Esophagus squamous epithelium (tissue), 5 donors: ENCODE results near the gene SH2D1A. TPM values are rescaled to one million over a fixed set of nuclear protein-coding genes. Genes with fewer than 3 reads are reported as not detected.
A peak's percentile ranks its signal among the peaks of the same experiment; 100 is the strongest.
"Not testable (repeated sequence)": the region's sequence is repeated elsewhere in the genome, so short reads cannot be mapped to it uniquely, and the experiment has no call there.

Source experiments
- DNase-seq: peaks from one replicate; lab custom pipeline; 2025; lab: John Stamatoyannopoulos, UW
- H3K27ac ChIP-seq, 4 donors: fragments of 200-600 bp; sonication (generic); one replicate each; pipeline ENCODE4 v1.5.1; 2016 to 2019; ENCODE audit warnings: mild to moderate bottlenecking in 1 of 4
- H3K27me3 ChIP-seq, 4 donors: fragments of 200-600 bp; sonication (generic); 1 replicate in 3 of 4; 2 replicates in 1 of 4; pipeline versions ENCODE4 v1.5.1 to v1.6.0; 2017 to 2021; ENCODE audit warnings: antibody characterized with exemption in 1 of 4
- H3K36me3 ChIP-seq, 3 donors: fragments of 200-600 bp; sonication (generic); one replicate each; pipeline ENCODE4 v1.5.1; 2016 to 2019
- H3K4me1 ChIP-seq, 3 donors: fragments of 200-600 bp; sonication (generic); one replicate each; pipeline ENCODE4 v1.5.1; 2017 to 2019
- H3K4me3 ChIP-seq, 4 donors: fragments of 200-600 bp; sonication (generic); 1 replicate in 3 of 4; 2 replicates in 1 of 4; pipeline ENCODE4 v1.5.1; 2016 to 2019; ENCODE audit warnings: mild to moderate bottlenecking in 2 of 4, moderate library complexity in 1 of 4
- H3K9me3 ChIP-seq, 3 donors: fragments of 200-600 bp; sonication (generic); one replicate each; pipeline ENCODE4 v1.5.1; 2016 to 2019
- POLR2A ChIP-seq, 4 donors: fragments of 450-650 bp; IDR thresholded peaks; one replicate each; pipeline ENCODE4 v1.6.1; 2017; ENCODE audit warnings: antibody characterized with exemption in 4 of 4, mild to moderate bottlenecking in 4 of 4, moderate library complexity in 3 of 4
- WGBS, 2 donors: methylation state at CpG; one replicate each; pipeline ENCODE4 v1.1.5; 2018; 5-methylcytosine and 5-hydroxymethylcytosine counted together
- intact Hi-C: fragments of 100-400 bp; cut with DNase I; formaldehyde crosslinking; loops from one replicate; pipeline ENCODE4 v1.15.0; 2022
- total RNA-seq, 4 donors: library from RNA; depleted of rRNA; stranded (reverse); fragments of >200 nt; gene quantifications; one replicate each; pipeline ENCODE4 v1.1.0, GENCODE V29; 2016
- TF ChIP-seq, protein P1 (sequence below), 6 experiments: fragments of 450-650 bp in 4 of 6; fragments of 200-600 bp in 2 of 6; sonication (generic) in 2 of 6; IDR thresholded peaks; one replicate each; pipeline ENCODE4 v1.5.1; 2016 to 2019; ENCODE audit warnings: antibody characterized with exemption in 6 of 6, mild to moderate bottlenecking in 4 of 6, moderate library complexity in 4 of 6
- donor health status: DM: yes; HTN: yes; CAD: no.

SH2D1A gene
- total RNA-seq = 1 to 10 TPM in 2 of 4 donors, under 1 TPM in 1, not detected in 1; 0.53 to 2.1 (median 1.4) TPM

DNA sequence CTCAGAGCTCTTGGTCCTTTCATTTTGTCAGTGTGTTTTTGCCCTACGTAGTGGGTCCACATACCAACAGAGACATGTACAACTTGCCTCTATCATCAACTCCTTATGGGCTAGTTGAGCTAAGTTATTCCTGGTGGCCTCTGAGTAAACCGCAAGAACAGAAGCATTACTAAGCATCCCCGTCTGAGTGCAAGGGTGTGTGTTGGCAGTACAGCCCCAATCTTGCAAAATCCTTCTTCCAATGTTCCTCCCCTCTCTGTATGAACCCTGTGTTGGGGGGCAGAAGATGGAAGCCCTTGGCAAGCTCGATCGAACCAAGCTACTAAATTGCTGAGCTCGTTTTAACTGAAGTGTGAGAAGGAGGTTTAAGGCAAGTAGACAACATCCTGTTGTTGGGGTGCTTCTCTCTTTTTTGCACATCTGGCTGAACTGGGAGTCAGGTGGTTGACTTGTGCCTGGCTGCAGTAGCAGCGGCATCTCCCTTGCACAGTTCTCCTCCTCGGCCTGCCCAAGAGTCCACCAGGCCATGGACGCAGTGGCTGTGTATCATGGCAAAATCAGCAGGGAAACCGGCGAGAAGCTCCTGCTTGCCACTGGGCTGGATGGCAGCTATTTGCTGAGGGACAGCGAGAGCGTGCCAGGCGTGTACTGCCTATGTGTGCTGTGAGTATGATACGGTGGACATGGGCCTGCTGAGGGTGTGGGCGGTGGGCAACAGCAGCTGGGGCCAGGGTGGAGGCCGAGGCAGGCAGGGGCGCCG, at the start of gene SH2D1A:
TSS of gene SH2D1A (plus strand) at position 447 of the 760 bp plus-strand sequence. CDS start at position 527, 80 bp downstream.
- Histone ChIP-seq H3K9me3 (no peaks in the 10 kb centered on the region), H3K27me3 (no peaks in the 10 kb centered on the region), H3K36me3 (no peaks in the 10 kb centered on the region), H3K27ac (peak within 1 kb of the TSS in 2 of 4 donors; percentile 25 to 49), H3K4me3 (peak within 1 kb of the TSS in 2 of 4 donors; percentile 28 to 42), H3K4me1 (peaks cover 0 to 3% (median 0%) of the 10 kb centered on the region in 3 donors)
- peak in 1 of 4 donors; percentile 43 for TF ChIP-seq POLR2A (IDR thresholded peaks at IDR 0.05)
- TF ChIP-seq, protein P1, sequence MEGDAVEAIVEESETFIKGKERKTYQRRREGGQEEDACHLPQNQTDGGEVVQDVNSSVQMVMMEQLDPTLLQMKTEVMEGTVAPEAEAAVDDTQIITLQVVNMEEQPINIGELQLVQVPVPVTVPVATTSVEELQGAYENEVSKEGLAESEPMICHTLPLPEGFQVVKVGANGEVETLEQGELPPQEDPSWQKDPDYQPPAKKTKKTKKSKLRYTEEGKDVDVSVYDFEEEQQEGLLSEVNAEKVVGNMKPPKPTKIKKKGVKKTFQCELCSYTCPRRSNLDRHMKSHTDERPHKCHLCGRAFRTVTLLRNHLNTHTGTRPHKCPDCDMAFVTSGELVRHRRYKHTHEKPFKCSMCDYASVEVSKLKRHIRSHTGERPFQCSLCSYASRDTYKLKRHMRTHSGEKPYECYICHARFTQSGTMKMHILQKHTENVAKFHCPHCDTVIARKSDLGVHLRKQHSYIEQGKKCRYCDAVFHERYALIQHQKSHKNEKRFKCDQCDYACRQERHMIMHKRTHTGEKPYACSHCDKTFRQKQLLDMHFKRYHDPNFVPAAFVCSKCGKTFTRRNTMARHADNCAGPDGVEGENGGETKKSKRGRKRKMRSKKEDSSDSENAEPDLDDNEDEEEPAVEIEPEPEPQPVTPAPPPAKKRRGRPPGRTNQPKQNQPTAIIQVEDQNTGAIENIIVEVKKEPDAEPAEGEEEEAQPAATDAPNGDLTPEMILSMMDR (IDR thresholded peaks at IDR 0.05) = no peak
- WGBS, 2 donors = 65 to 77% methylated on average over 12 of the region's 19 CpGs
- intact Hi-C loops = no loop called here
- DNase-seq = no peak

DNA sequence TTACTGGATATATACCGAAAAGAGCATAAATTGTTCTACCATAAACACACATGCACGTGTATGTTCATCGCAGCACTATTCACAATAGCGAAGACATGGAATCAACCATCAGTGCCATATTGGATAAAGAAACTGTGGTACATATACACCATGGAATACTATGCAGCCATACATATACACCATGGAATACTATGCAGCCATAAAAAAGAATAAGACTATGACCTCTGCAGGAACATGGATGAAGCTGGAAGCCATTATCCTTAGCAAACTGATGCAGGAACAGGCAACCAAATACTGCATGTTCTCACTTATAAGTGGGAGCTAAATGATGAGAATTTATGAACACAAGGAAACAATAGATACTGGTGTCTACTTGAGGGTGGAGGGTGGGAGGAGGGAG, 47.0 kb upstream of the SH2D1A start:
- H3K27ac ChIP-seq, H3K4me1 ChIP-seq, H3K9me3 ChIP-seq, H3K27me3 ChIP-seq, H3K36me3 ChIP-seq, DNase-seq, H3K4me3 ChIP-seq, intact Hi-C loops: not testable (repeated sequence)
- 86 to 88% methylated on average over 4 of the region's 4 CpGs for WGBS, 2 donors

DNA sequence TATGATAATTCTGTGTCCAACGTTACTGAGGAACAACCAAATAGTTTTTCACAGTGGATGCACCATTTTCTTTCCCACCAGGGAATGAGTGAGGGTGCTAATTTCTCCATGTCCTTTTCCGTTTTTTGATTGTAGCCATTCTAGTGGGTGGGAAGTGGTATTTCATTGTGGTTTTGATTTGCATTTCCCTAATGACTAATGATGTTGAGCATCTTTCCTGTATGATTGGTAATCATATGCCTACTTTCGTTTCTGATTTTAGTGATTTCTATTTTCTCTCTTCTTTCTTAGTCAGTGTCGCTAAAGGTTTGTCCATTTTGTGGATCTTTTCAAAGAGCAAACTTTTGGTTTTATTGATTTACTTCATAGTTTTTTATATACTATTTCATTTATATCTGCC, 46.0 kb upstream of the SH2D1A start:
- H3K4me1 ChIP-seq = no peaks in the 10 kb centered on the region
- no peak for TF ChIP-seq POLR2A (IDR thresholded peaks at IDR 0.05)
- TF ChIP-seq, protein P1 (IDR thresholded peaks at IDR 0.05) = no peak

DNA sequence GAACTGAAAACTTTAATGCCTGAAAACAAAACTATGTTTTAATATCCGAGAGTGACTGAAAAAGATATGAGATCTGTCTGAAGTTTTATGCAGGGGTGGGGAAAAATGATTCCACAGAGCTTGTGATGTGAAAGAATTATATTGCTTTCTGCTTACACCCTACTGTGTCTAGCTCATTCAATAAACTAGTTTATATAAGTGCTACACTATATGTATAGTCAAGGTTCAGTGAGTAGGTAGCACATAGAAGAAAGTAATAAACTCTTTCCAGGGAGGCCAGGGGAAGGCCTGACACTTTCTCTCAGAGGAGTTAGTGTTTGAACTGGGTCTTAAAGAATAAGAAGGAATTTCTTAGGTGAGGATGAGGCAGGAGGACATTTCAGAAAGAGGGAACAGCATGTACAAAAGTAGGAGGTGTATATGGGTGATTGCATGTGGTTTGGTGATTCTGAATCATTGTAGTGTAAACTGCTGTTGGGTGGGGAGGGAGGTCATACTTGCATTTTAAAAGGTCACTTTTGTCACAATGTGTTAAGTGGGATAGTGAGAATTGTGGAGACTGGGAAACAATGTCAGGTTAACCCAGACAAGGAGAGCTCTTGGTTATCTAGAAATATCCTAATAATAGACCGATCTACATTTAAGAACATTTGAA, 39.0 kb upstream of the SH2D1A start:
- intact Hi-C loops = no loop called here
- 60 to 79% methylated on average over 2 of the region's 2 CpGs for whole genome bisulfite sequencing, 2 donors
- Histone ChIP-seq H3K36me3 (no peaks in the 10 kb centered on the region), H3K27ac (no peak overlapping the region), H3K4me3 (no peak overlapping the region), H3K9me3 (no peaks in the 10 kb centered on the region), H3K27me3 (no peaks in the 10 kb centered on the region), H3K4me1 (no peaks in the 10 kb centered on the region)
- TF ChIP-seq, protein P1 (IDR thresholded peaks at IDR 0.05) = no peak
- TF ChIP-seq POLR2A (IDR thresholded peaks at IDR 0.05) = no peak
- no peak for DNase-seq

More for the DNA sequence above, 46.0 kb upstream of the SH2D1A start:
- DNase-seq = no peak
- no peaks in the 10 kb centered on the region for H3K27me3 ChIP-seq
- intact Hi-C loops = no loop called here
- H3K36me3 ChIP-seq = no peaks in the 10 kb centered on the region
- H3K4me3 ChIP-seq = no peak overlapping the region
- H3K9me3 ChIP-seq = no peaks in the 10 kb centered on the region
- WGBS, 2 donors = 57 to 71% methylated on average over 3 to 4 of the region's 4 CpGs
- no peak overlapping the region for H3K27ac ChIP-seq

DNA sequence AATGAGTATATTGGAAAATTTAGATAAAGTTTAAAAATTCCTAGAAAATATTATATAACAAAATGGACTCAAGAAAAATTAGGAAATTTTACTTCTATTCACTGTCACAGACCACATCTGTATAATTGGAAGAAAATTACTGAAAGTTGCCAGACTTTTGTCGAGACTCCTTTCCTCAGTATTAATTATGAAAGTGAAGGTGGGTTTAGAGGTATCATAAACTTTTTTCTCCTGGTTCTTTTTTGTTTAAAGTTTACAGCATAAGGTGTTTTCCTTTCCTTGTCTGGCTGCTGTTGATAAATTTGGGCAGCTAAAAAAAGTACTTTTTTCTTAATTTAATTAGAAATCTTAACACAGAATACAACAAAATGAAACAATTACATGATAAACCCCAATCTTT, 20.6 kb upstream of the SH2D1A start:
- TF ChIP-seq POLR2A (IDR thresholded peaks at IDR 0.05) = no peak
- TF ChIP-seq, protein P1 (IDR thresholded peaks at IDR 0.05) = no peak
- Histone ChIP-seq H3K36me3 (no peaks in the 10 kb centered on the region), H3K27me3 (no peaks in the 10 kb centered on the region), H3K4me3 (no peak overlapping the region), H3K27ac (no peak overlapping the region), H3K9me3 (no peaks in the 10 kb centered on the region), H3K4me1 (no peaks in the 10 kb centered on the region)
- DNase-seq = no peak
- intact Hi-C loops = no loop called here
- WGBS, 2 donors = 48 to 73% methylated on average over 1 of the region's 1 CpG
